PC-9 (cell line): Measurements from ENCODE around the gene LIPE. TPM values are rescaled to one million over a fixed set of nuclear protein-coding genes. Genes with fewer than 3 reads are reported as not detected.

Experiments used
- BruUV-seq: library from RNA; stranded (reverse); fragments of 400-500 nt; replicated peaks from 2 replicates; lab custom pipeline; 2021; lab: Mats Ljungman, UMichigan
- CTCF ChIA-PET: fragments of 300-600 bp; sonication (Branson Sonifier 250); formaldehyde crosslinking; loops from one replicate; lab custom pipeline; 2022; ENCODE audit warnings: antibody characterized with exemption; lab: Charles Lee
- POLR2A ChIA-PET: fragments of 300-600 bp; sonication (Branson Sonifier 250); formaldehyde crosslinking; loops from one replicate; lab custom pipeline; 2022; ENCODE audit warnings: antibody characterized with exemption; ENCODE audit not compliant: unreplicated experiment; lab: Charles Lee
- DNase-seq, 2 experiments: peaks; one replicate each; pipeline versions ENCODE4 v3.0.0 to v3.0.0-alpha.2; 2015 to 2022; ENCODE audit warnings: mixed read lengths in 1 of 2
- H2AFZ ChIP-seq: fragments of 200-600 bp; sonication (generic); 2 replicates; pipeline ENCODE4 v1.8.1; 2017; ENCODE audit warnings: antibody characterized with exemption
- H3F3A ChIP-seq: fragments of 200-600 bp; sonication (generic); 2 replicates; pipeline ENCODE4 v1.8.1; 2017; ENCODE audit warnings: antibody characterized with exemption, mild to moderate bottlenecking, low read depth; ENCODE audit not compliant: insufficient read depth
- H3K27ac ChIP-seq: fragments of 200-600 bp; sonication (generic); 2 replicates; pipeline ENCODE4 v1.6.1; 2016; ENCODE audit warnings: mixed run types
- H3K27me3 ChIP-seq: fragments of 200-600 bp; sonication (generic); 2 replicates; pipeline ENCODE4 v1.6.1; 2016; ENCODE audit warnings: low read depth, mixed run types; ENCODE audit not compliant: insufficient read depth
- H3K36me3 ChIP-seq: fragments of 200-600 bp; sonication (generic); 2 replicates; pipeline ENCODE4 v1.6.1; 2016; ENCODE audit warnings: low read depth, mixed run types
- H3K4me1 ChIP-seq: fragments of 200-600 bp; sonication (generic); replicated peaks from 2 replicates; pipeline ENCODE4 v1.6.1; 2016; ENCODE audit warnings: mixed run types; ENCODE audit not compliant: insufficient read depth
- H3K4me2 ChIP-seq: fragments of 200-600 bp; sonication (generic); 2 replicates; pipeline ENCODE4 v1.6.1; 2017; ENCODE audit warnings: mixed run types
- H3K4me3 ChIP-seq: fragments of 200-600 bp; sonication (generic); 2 replicates; pipeline ENCODE4 v1.6.1; 2016; ENCODE audit warnings: mixed run types
- H3K79me2 ChIP-seq: fragments of 200-600 bp; sonication (generic); 2 replicates; pipeline ENCODE4 v1.6.1; 2017; ENCODE audit warnings: low read depth, mixed run types
- H3K9me2 ChIP-seq: fragments of 200-600 bp; sonication (generic); 2 replicates; pipeline ENCODE4 v1.8.1; 2017; ENCODE audit warnings: mild to moderate bottlenecking; ENCODE audit not compliant: insufficient read depth
- H3K9me3 ChIP-seq: fragments of 200-600 bp; sonication (generic); 2 replicates; pipeline ENCODE4 v1.8.1; 2016; ENCODE audit warnings: low read depth; ENCODE audit not compliant: insufficient read depth
- H4K20me1 ChIP-seq: fragments of 200-600 bp; sonication (generic); 2 replicates; pipeline ENCODE4 v1.8.1; 2017; ENCODE audit not compliant: insufficient read depth
- EZH2 ChIP-seq: fragments of 200-600 bp; sonication (generic); IDR thresholded peaks from 2 replicates; pipeline ENCODE4 v1.8.0; 2017; ENCODE audit warnings: antibody characterized with exemption, low read depth
- intact Hi-C: fragments of 100-400 bp; cut with micrococcal nuclease; formaldehyde crosslinking; loops from one replicate; pipeline ENCODE4 v1.10.0; 2022; ENCODE audit not compliant: unreplicated experiment
- total RNA-seq: library from RNA; stranded (reverse); gene quantifications from 2 replicates; pipeline ENCODE4 v1.2.3, GENCODE V29; 2021
- TF ChIP-seq, protein P1 (sequence below): fragments of 200-600 bp; sonication (generic); conservative IDR thresholded peaks from 2 replicates; pipeline ENCODE4 v1.6.1; 2017; ENCODE audit warnings: mixed run types, antibody characterized with exemption, mild to moderate bottlenecking, moderate library complexity

The LIPE gene
- total RNA-seq, 1 experiment from 2014 or later = 12.7 TPM

DNA sequence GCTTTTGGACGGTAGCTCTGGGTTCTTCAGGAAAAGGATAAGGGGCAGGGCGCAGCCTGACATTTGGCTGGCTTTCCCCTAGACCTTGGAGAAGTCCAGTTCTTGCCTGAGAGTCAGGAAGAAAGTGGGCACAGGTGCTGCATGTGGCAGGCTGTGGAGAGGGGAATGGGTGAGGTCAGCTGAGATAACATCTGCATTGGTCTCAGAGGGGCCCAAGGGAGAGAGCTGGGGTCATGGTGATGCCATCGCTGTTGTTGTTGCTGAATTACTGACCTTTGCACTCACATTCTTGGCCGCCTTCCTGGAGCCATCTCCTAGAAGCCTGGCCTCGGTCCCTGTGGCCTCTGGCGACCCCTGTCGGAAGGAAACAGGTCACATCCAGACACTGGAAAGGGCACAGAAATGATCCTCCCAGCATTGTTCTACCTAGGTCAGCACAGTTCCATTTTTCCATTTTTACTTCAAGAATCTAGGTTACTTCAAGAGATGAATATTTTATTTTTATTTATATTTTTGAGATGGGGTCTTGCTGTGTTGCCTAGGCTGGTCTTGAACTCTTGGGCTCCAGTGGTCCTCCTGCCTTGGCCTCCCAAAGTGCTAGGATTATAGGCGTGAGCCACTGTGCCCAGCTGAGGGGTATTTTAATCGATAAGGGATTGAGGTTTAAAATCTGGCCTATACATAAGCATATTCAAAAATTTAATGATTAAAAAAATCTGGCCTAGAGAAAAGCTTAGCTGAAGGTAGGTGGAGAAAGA is 6.5 kb upstream of the LIPE start:
- H3K79me2 ChIP-seq = no peaks in the 10 kb centered on the region
- peak overlapping the region; percentile 53 for H3K4me2 ChIP-seq
- no TSS peak for BruUV-seq
- H3K27me3 ChIP-seq = no peaks in the 10 kb centered on the region
- no peak for TF ChIP-seq EZH2
- TF ChIP-seq, protein P1, sequence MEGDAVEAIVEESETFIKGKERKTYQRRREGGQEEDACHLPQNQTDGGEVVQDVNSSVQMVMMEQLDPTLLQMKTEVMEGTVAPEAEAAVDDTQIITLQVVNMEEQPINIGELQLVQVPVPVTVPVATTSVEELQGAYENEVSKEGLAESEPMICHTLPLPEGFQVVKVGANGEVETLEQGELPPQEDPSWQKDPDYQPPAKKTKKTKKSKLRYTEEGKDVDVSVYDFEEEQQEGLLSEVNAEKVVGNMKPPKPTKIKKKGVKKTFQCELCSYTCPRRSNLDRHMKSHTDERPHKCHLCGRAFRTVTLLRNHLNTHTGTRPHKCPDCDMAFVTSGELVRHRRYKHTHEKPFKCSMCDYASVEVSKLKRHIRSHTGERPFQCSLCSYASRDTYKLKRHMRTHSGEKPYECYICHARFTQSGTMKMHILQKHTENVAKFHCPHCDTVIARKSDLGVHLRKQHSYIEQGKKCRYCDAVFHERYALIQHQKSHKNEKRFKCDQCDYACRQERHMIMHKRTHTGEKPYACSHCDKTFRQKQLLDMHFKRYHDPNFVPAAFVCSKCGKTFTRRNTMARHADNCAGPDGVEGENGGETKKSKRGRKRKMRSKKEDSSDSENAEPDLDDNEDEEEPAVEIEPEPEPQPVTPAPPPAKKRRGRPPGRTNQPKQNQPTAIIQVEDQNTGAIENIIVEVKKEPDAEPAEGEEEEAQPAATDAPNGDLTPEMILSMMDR = peak; percentile 78
- peak; percentile 55 to 76 for DNase-seq
- no peaks in the 10 kb centered on the region for H3K9me2 ChIP-seq
- no peaks in the 10 kb centered on the region for H3K36me3 ChIP-seq
- H3K27ac ChIP-seq = peak overlapping the region; percentile 45
- ChIA-PET POLR2A (interaction anchor here (0.6 kb wide), 1 partner anchor 25 kb away, joined by 9 read pairs; no protein-coding TSS in a partner anchor), CTCF (interaction anchor here (0.5 to 0.8 kb wide), 2 partner anchors 32 to 567 kb away, joined by 3 read pairs; no protein-coding TSS in a partner anchor)
- H3K4me1 ChIP-seq = peaks cover 9% of the 10 kb centered on the region
- peak overlapping the region; percentile 63; the same call in 1 of the 2 replicates for H2AFZ ChIP-seq
- intact Hi-C loops = loop anchor here (1.0 to 5.0 kb wide), 4 partner anchors 106 to 325 kb away; partner anchors contain the start of genes GSK3A and MEGF8
- no peaks in the 10 kb centered on the region for H4K20me1 ChIP-seq
- H3K9me3 ChIP-seq = no peaks in the 10 kb centered on the region
- peaks cover 4% of the 10 kb centered on the region; the same call in 1 of the 2 replicates for H3F3A ChIP-seq
- no peak overlapping the region for H3K4me3 ChIP-seq

DNA sequence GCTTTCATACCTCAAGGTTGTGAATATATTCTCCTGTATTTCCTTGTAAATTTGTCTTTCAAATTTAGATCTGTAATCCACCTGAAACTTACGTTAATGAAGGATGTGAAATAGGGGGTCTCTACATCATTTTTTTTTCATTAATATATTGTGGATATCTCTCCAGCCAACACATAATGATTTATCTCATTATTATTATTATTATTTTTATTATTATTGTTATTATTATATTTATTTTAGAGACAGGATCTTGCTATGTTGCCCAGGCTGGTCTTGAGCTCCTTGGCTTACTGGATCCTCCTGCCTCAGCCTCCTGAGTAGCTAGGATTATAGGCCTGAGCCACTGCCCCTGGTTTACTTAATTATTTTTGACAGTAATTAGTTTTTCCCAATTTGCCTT is 4.3 kb upstream of the LIPE start:
- no peaks in the 10 kb centered on the region for H3K9me3 ChIP-seq
- no peak overlapping the region for H3K27ac ChIP-seq
- no TSS peak for BruUV-seq
- H3K36me3 ChIP-seq = no peaks in the 10 kb centered on the region
- CTCF ChIA-PET = interaction anchor here (0.6 kb wide), 1 partner anchor 124 kb away, joined by 3 read pairs; no protein-coding TSS in a partner anchor
- H3K4me1 ChIP-seq = peaks cover 7% of the 10 kb centered on the region
- H3K4me2 ChIP-seq = no peak overlapping the region
- H3F3A ChIP-seq = peaks cover 5% of the 10 kb centered on the region; the same call in 1 of the 2 replicates
- H3K4me3 ChIP-seq = no peak overlapping the region
- no peak for DNase-seq
- no peak overlapping the region for H2AFZ ChIP-seq
- POLR2A ChIA-PET = no interaction called here
- TF ChIP-seq EZH2 = no peak
- TF ChIP-seq, protein P1 = no peak
- no peaks in the 10 kb centered on the region for H3K79me2 ChIP-seq
- no peaks in the 10 kb centered on the region for H3K27me3 ChIP-seq
- no peaks in the 10 kb centered on the region for H4K20me1 ChIP-seq
- H3K9me2 ChIP-seq = no peaks in the 10 kb centered on the region
- intact Hi-C loops = loop anchor here (5.0 kb wide), 2 partner anchors 104 to 189 kb away; partner anchors contain the start of genes GSK3A and MEGF8

DNA sequence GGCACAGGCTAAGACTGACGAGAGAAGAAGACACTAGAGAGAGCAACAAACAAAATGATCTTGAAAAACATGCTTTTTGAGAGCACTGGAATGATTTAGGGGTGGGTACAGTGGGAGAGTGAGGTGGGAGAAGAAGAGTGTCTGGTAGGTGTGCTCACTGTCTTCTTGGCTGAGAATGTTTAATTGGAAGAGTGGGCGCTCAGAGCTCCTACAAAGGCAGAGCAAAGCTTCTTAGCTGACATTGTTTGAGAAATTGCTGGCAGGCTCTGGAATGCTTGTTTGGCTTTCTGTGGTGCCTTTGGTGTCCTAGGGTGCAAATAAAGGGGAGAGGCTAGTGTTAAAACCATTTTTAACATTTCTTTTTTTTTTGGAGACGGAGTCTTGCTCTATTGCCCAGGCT is 1.5 kb upstream of the LIPE start:
- Histone ChIP-seq H3K79me2 (no peaks in the 10 kb centered on the region), H3K36me3 (no peaks in the 10 kb centered on the region), H3K9me2 (no peaks in the 10 kb centered on the region), H3K4me2 (no peak overlapping the region), H2AFZ (no peak overlapping the region), H3K9me3 (no peaks in the 10 kb centered on the region), H3F3A (peaks cover 8% of the 10 kb centered on the region; the same call in 1 of the 2 replicates), H3K27ac (no peak overlapping the region), H3K4me3 (no peak overlapping the region), H3K4me1 (peaks cover 7% of the 10 kb centered on the region), H4K20me1 (no peaks in the 10 kb centered on the region), H3K27me3 (no peaks in the 10 kb centered on the region)
- intact Hi-C loops = no loop called here
- DNase-seq = no peak
- no peak for TF ChIP-seq EZH2
- TF ChIP-seq, protein P1 = no peak
- BruUV-seq = no TSS peak
- CTCF ChIA-PET = no interaction called here
- POLR2A ChIA-PET = no interaction called here
